ENCODE data around the gene BHLHE23.
"Not testable (repeated sequence)": the region's sequence is repeated elsewhere in the genome, so short reads cannot be mapped to it uniquely, and the experiment has no call there.

BHLHE23 gene

GRCh38 chr20:62960446-62961309, 46.1 kb downstream of the BHLHE23 start:
- not testable (repeated sequence) for H3K27me3 ChIP-seq (replicated peaks in 2 of 5; ENCODE audit: control insufficient read depth in 4 of 5, insufficient read depth in 5 of 5, low read length in 4 of 5); H3K9me3 ChIP-seq (ENCODE audit: control extremely low read depth in 1 of 5, control insufficient read depth in 4 of 5, insufficient read depth in 2 of 5, low read depth in 1 of 5, low read length in 4 of 5); H3K27ac ChIP-seq (ENCODE audit: insufficient read depth in 1 of 2, low read depth in 1 of 2, low read length in 2 of 2, poor library complexity in 1 of 2, severe bottlenecking in 2 of 2); DNase-seq; H3K4me3 ChIP-seq (ENCODE audit: control insufficient read depth in 1 of 7, extremely low read depth in 1 of 7, insufficient read depth in 4 of 7, low read depth in 2 of 7, low read length in 6 of 7)
- ChIA-PET CTCF (interaction anchor here (0.9 to 2.1 kb wide), 9 partner anchors 10 to 70 kb away, joined by 3 to 15 read pairs (median 6); no protein-coding TSS in a partner anchor), POLR2A (interaction anchor here (1.7 kb wide), 1 partner anchor 60 kb away, joined by 3 read pairs; no protein-coding TSS in a partner anchor)
- Histone ChIP-seq H3K4me1 (ENCODE audit: control extremely low read depth in 1 of 4, control insufficient read depth in 4 of 4, insufficient read depth in 4 of 4, low read length in 3 of 4) (peaks cover 0 to 75% (median 56%) of the 10 kb centered on the region in 4 experiments), H3K36me3 (ENCODE audit: control insufficient read depth in 4 of 4, insufficient read depth in 4 of 4, low read length in 3 of 4) (peaks cover 0 to 90% (median 47%) of the 10 kb centered on the region in 4 experiments)
- 95% methylated on average over 8 of the region's 31 CpGs for WGBS (ENCODE audit: insufficient coverage)

- Histone ChIP-seq H3K4me3 (ENCODE audit: control insufficient read depth in 1 of 7, extremely low read depth in 1 of 7, insufficient read depth in 4 of 7, low read depth in 2 of 7, low read length in 6 of 7) (peak overlapping the region in 1 of 7 experiments; percentile 19), H3K36me3 (ENCODE audit: control insufficient read depth in 4 of 4, insufficient read depth in 4 of 4, low read length in 3 of 4) (peaks cover 0 to 86% (median 43%) of the 10 kb centered on the region in 4 experiments), H3K27ac (ENCODE audit: insufficient read depth in 1 of 2, low read depth in 1 of 2, low read length in 2 of 2, poor library complexity in 1 of 2, severe bottlenecking in 2 of 2) (no peak overlapping the region), H3K4me1 (ENCODE audit: control extremely low read depth in 1 of 4, control insufficient read depth in 4 of 4, insufficient read depth in 4 of 4, low read length in 3 of 4) (peaks cover 0 to 75% (median 59%) of the 10 kb centered on the region in 4 experiments), H3K27me3 (replicated peaks in 2 of 5; ENCODE audit: control insufficient read depth in 4 of 5, insufficient read depth in 5 of 5, low read length in 4 of 5) (no peaks in the 10 kb centered on the region), H3K9me3 (ENCODE audit: control extremely low read depth in 1 of 5, control insufficient read depth in 4 of 5, insufficient read depth in 2 of 5, low read depth in 1 of 5, low read length in 4 of 5) (no peaks in the 10 kb centered on the region)
- POLR2A ChIA-PET: interaction anchor here (1.7 kb wide), 1 partner anchor 59 kb away, joined by 3 read pairs; no protein-coding TSS in a partner anchor
- CTCF ChIA-PET: interaction anchor here (0.9 to 2.1 kb wide), 13 partner anchors 11 to 69 kb away, joined by 3 to 15 read pairs (median 5); no protein-coding TSS in a partner anchor
- 92% methylated on average over 20 of the region's 20 CpGs for WGBS (ENCODE audit: insufficient coverage)
- peak in 1 of 3 donors; percentile 31 for DNase-seq
Measured at GRCh38 chr20:62959998-62960436, 46.7 kb downstream of the BHLHE23 start.

GRCh38 chr20:62959101-62959971, 47.4 kb downstream of the BHLHE23 start:
- no peaks in the 10 kb centered on the region for H3K9me3 ChIP-seq (ENCODE audit: control extremely low read depth in 1 of 5, control insufficient read depth in 4 of 5, insufficient read depth in 2 of 5, low read depth in 1 of 5, low read length in 4 of 5)
- peak overlapping the region in 1 of 7 experiments; percentile 19 for H3K4me3 ChIP-seq (ENCODE audit: control insufficient read depth in 1 of 7, extremely low read depth in 1 of 7, insufficient read depth in 4 of 7, low read depth in 2 of 7, low read length in 6 of 7)
- POLR2A ChIA-PET: interaction anchor here (0.9 to 1.7 kb wide), 3 partner anchors 21 to 59 kb away, joined by 3 to 5 read pairs (median 3); partner anchors contain the start of gene GID8
- H3K36me3 ChIP-seq (ENCODE audit: control insufficient read depth in 4 of 4, insufficient read depth in 4 of 4, low read length in 3 of 4): peaks cover 0 to 79% (median 39%) of the 10 kb centered on the region in 4 experiments
- DNase-seq: peak in 2 of 3 donors; percentile 90 to 92
- CTCF ChIA-PET: interaction anchor here (0.7 to 2.1 kb wide), 16 partner anchors 11 to 69 kb away, joined by 3 to 15 read pairs (median 4); no protein-coding TSS in a partner anchor
- no peaks in the 10 kb centered on the region for H3K27me3 ChIP-seq (replicated peaks in 2 of 5; ENCODE audit: control insufficient read depth in 4 of 5, insufficient read depth in 5 of 5, low read length in 4 of 5)
- no peak overlapping the region for H3K27ac ChIP-seq (ENCODE audit: insufficient read depth in 1 of 2, low read depth in 1 of 2, low read length in 2 of 2, poor library complexity in 1 of 2, severe bottlenecking in 2 of 2)
- peaks cover 0 to 75% (median 63%) of the 10 kb centered on the region in 4 experiments for H3K4me1 ChIP-seq (ENCODE audit: control extremely low read depth in 1 of 4, control insufficient read depth in 4 of 4, insufficient read depth in 4 of 4, low read length in 3 of 4)
- WGBS (ENCODE audit: insufficient coverage): 8% methylated on average over 37 of the region's 43 CpGs

DNA sequence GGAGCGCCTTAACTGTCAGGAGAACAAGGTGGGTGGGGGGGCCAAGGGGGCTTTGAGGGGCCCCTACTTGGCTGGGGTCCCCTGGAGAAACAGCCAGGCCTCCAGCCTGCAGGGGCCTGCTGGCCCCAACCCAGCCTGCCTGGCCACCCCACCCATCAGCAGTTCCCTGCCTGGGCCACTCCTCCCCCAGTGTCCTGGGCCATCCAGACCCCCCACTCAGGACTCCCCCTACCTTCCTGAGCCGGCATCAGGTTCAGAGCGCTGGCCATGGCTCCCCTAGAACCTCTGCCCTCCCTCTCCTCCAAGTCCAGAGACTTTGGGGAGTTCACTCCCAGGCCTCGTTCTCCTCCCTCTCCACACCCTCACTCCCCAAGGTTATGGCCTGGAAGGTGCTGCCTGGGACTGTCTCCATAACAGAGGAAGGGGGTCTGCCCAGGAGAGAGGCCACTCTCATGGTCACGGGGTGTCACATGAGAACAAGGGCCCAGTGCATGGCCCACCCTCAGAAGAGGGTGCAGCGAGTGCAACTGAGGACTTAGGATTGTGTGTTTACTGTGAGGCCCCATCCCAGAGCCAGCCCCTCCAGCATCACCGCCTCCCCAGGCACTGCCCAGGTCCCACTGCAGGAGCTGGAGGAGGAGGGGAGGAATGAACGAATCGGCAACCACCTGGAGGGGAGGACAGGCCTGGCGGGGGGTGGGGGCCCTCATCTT, 48.2 kb downstream of the BHLHE23 start:
- H3K36me3 ChIP-seq (ENCODE audit: control insufficient read depth in 4 of 4, insufficient read depth in 4 of 4, low read length in 3 of 4): peaks cover 0 to 71% (median 35%) of the 10 kb centered on the region in 4 experiments
- H3K4me1 ChIP-seq (ENCODE audit: control extremely low read depth in 1 of 4, control insufficient read depth in 4 of 4, insufficient read depth in 4 of 4, low read length in 3 of 4): peaks cover 0 to 71% (median 67%) of the 10 kb centered on the region in 4 experiments
- no peaks in the 10 kb centered on the region for H3K27me3 ChIP-seq (replicated peaks in 2 of 5; ENCODE audit: control insufficient read depth in 4 of 5, insufficient read depth in 5 of 5, low read length in 4 of 5)
- ChIA-PET POLR2A (interaction anchor here (0.9 to 1.7 kb wide), 3 partner anchors 20 to 58 kb away, joined by 3 to 5 read pairs (median 3); partner anchors contain the start of gene GID8), CTCF (interaction anchor here (0.7 to 2.1 kb wide), 12 partner anchors 21 to 68 kb away, joined by 3 to 15 read pairs (median 4); no protein-coding TSS in a partner anchor)
- 83% methylated on average over 4 of the region's 10 CpGs for WGBS (ENCODE audit: insufficient coverage)
- H3K9me3 ChIP-seq (ENCODE audit: control extremely low read depth in 1 of 5, control insufficient read depth in 4 of 5, insufficient read depth in 2 of 5, low read depth in 1 of 5, low read length in 4 of 5): no peaks in the 10 kb centered on the region
- peak overlapping the region in 1 of 7 experiments; percentile 4 for H3K4me3 ChIP-seq (ENCODE audit: control insufficient read depth in 1 of 7, extremely low read depth in 1 of 7, insufficient read depth in 4 of 7, low read depth in 2 of 7, low read length in 6 of 7)
- H3K27ac ChIP-seq (ENCODE audit: insufficient read depth in 1 of 2, low read depth in 1 of 2, low read length in 2 of 2, poor library complexity in 1 of 2, severe bottlenecking in 2 of 2): peak overlapping the region in 1 of 2 experiments; percentile 40
- no peak for DNase-seq

DNA sequence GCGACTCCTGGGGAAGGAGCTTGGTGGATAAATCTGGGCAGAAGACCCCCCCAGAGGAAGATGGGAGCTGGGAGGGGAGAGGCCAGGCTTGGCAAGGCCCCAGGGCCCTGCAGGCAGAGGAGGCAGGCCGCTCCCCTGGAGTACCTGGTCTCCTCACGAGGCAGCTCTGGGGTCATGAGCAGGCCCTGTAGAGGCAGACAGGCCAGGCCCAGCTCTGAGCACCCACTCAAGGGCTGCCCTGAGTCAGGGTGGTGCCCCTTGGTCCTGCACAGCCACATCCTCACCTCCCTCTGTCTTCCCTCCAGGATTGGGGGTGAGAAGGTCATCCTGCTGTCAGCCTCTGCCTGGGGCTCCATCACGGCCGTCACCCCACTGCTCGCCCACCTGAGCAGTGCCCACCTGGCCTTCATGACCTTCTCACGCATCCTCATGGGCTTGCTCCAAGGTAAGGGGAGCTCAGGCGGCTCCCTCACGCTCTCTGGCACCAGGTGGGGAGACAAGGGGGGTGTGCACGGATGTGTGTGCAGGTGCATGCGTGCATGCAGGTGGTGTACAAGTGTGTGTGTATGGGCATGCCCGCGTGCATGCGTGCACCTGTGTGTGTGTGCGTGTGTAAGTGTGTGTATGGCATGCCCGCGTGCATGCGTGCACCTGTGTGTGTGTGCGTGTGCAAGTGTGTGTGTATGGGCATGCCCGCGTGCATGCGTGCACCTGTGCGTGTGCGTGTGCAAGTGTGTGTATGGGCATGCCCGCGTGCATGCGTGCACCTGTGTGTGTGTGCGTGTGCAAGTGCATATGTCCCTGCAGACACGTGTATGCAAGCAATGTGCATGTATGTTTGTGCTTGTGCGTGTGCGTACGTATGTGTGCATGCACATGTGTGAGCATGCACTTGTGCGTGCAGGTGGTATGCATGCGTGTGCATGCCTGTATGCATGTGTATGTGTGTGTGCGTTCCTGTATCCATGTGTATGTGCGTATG, 49.3 kb downstream of the BHLHE23 start:
- DNase-seq: no peak
- Histone ChIP-seq H3K27ac (ENCODE audit: insufficient read depth in 1 of 2, low read depth in 1 of 2, low read length in 2 of 2, poor library complexity in 1 of 2, severe bottlenecking in 2 of 2) (no peak overlapping the region), H3K9me3 (ENCODE audit: control extremely low read depth in 1 of 5, control insufficient read depth in 4 of 5, insufficient read depth in 2 of 5, low read depth in 1 of 5, low read length in 4 of 5) (no peaks in the 10 kb centered on the region), H3K4me1 (ENCODE audit: control extremely low read depth in 1 of 4, control insufficient read depth in 4 of 4, insufficient read depth in 4 of 4, low read length in 3 of 4) (peaks cover 0 to 81% (median 75%) of the 10 kb centered on the region in 4 experiments), H3K36me3 (ENCODE audit: control insufficient read depth in 4 of 4, insufficient read depth in 4 of 4, low read length in 3 of 4) (peaks cover 0 to 60% (median 26%) of the 10 kb centered on the region in 4 experiments), H3K4me3 (ENCODE audit: control insufficient read depth in 1 of 7, extremely low read depth in 1 of 7, insufficient read depth in 4 of 7, low read depth in 2 of 7, low read length in 6 of 7) (no peak overlapping the region), H3K27me3 (replicated peaks in 2 of 5; ENCODE audit: control insufficient read depth in 4 of 5, insufficient read depth in 5 of 5, low read length in 4 of 5) (no peaks in the 10 kb centered on the region)
- CTCF ChIA-PET: interaction anchor here (0.8 to 1.3 kb wide), 3 partner anchors 23 to 27 kb away, joined by 3 read pairs; no protein-coding TSS in a partner anchor
- POLR2A ChIA-PET: no interaction called here
- WGBS (ENCODE audit: insufficient coverage): 94% methylated on average over 34 of the region's 36 CpGs
